Glutamatergic neuron (in vitro differentiated cells): Measurements from ENCODE around the gene NEO1. TPM values are rescaled to one million over a fixed set of nuclear protein-coding genes. Genes with fewer than 3 reads are reported as not detected.

Experiments
- DNase-seq: peaks from one replicate; pipeline ENCODE4 v3.0.0; 2022
- H3K27ac Mint-ChIP-seq: one replicate; pipeline ENCODE4 v1.8.0; 2020; ENCODE audit warnings: mild to moderate bottlenecking, mixed read lengths, inconsistent platforms; ENCODE audit not compliant: unreplicated experiment
- H3K27me3 Mint-ChIP-seq: one replicate; pipeline ENCODE4 v1.8.0; 2020; ENCODE audit warnings: mild to moderate bottlenecking, moderate library complexity, mixed read lengths, inconsistent platforms; ENCODE audit not compliant: unreplicated experiment
- H3K36me3 Mint-ChIP-seq: one replicate; pipeline ENCODE4 v1.8.0; 2020; ENCODE audit warnings: mild to moderate bottlenecking, mixed read lengths, inconsistent platforms; ENCODE audit not compliant: unreplicated experiment
- H3K4me1 Mint-ChIP-seq: one replicate; pipeline ENCODE4 v1.8.0; 2020; ENCODE audit warnings: mild to moderate bottlenecking, low read depth, mixed read lengths, inconsistent platforms; ENCODE audit not compliant: unreplicated experiment
- H3K4me3 Mint-ChIP-seq: one replicate; pipeline ENCODE4 v1.8.0; 2020; ENCODE audit warnings: mild to moderate bottlenecking, mixed read lengths, inconsistent platforms; ENCODE audit not compliant: unreplicated experiment
- H3K9me3 Mint-ChIP-seq: one replicate; pipeline ENCODE4 v1.8.0; 2020; ENCODE audit warnings: mild to moderate bottlenecking, moderate library complexity, mixed read lengths, inconsistent platforms; ENCODE audit not compliant: unreplicated experiment
- total RNA-seq: library from RNA; stranded (reverse); fragmentation: NEBNext Ultra II Directional; extraction: Animal tissue kit (Norgen Biotek cat#: 25700); gene quantifications from one replicate; pipeline ENCODE4 v1.2.1, GENCODE V29; 2021; ENCODE audit not compliant: unreplicated experiment
- TF ChIP-seq, protein P1 (sequence below): fragments of 200-600 bp; sonication (generic); IDR thresholded peaks from one replicate; pipeline ENCODE4 v1.5.0; 2021; ENCODE audit not compliant: partially characterized antibody, unreplicated experiment

NEO1 gene
- total RNA-seq, 1 donor from 2014 or later: 157 TPM

DNA sequence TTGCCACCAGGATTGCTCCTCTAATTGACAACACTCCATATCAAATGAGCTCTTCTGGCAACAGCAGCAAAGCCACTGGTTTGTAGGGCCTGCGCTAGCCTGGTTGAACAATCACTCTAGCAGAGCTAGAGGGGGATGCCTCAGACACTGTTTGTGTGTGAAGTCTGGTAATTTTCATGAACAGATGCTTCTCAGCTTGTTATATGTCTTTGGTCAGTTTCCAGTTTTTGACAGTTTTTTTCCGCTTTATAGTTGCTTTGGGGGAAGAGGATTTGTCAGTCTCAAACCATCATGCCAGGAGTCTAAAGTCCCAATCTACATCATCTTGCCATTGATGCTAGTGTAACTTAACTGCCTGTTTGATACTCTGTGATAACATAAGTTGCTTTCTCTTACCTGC lies 180.5 kb downstream of the NEO1 start:
- TF ChIP-seq, protein P1, sequence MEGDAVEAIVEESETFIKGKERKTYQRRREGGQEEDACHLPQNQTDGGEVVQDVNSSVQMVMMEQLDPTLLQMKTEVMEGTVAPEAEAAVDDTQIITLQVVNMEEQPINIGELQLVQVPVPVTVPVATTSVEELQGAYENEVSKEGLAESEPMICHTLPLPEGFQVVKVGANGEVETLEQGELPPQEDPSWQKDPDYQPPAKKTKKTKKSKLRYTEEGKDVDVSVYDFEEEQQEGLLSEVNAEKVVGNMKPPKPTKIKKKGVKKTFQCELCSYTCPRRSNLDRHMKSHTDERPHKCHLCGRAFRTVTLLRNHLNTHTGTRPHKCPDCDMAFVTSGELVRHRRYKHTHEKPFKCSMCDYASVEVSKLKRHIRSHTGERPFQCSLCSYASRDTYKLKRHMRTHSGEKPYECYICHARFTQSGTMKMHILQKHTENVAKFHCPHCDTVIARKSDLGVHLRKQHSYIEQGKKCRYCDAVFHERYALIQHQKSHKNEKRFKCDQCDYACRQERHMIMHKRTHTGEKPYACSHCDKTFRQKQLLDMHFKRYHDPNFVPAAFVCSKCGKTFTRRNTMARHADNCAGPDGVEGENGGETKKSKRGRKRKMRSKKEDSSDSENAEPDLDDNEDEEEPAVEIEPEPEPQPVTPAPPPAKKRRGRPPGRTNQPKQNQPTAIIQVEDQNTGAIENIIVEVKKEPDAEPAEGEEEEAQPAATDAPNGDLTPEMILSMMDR: no peak
- H3K27ac Mint-ChIP-seq: peak overlapping the region; percentile 34
- peaks cover 29% of the 10 kb centered on the region for H3K4me1 Mint-ChIP-seq
- H3K36me3 Mint-ChIP-seq: peaks cover 10% of the 10 kb centered on the region
- peaks cover 2% of the 10 kb centered on the region for H3K27me3 Mint-ChIP-seq
- peaks cover 1% of the 10 kb centered on the region for H3K9me3 Mint-ChIP-seq
- no peak for DNase-seq
- H3K4me3 Mint-ChIP-seq: no peak overlapping the region

DNA sequence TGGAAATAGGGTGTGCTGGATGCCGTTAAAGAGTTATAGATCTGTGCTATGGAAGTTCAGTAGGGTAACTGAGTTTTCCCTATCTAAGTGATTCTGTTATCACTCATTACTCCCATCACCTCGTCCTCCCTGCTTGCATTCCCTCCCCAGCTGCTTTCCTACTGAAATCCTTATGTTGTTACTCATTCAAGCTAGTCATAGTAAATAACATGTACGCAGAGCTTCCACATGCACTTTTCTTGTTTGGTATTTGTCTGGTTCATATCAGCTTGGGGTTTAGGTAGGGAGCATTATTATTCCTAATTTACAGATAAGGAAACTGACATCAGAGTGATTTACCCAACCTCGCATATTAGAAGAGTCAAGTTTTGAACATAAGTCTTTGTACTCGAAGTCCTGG lies 181.4 kb downstream of the NEO1 start:
- peaks cover 22% of the 10 kb centered on the region for H3K4me1 Mint-ChIP-seq
- TF ChIP-seq, protein P1: no peak
- H3K36me3 Mint-ChIP-seq: peaks cover 10% of the 10 kb centered on the region
- H3K27ac Mint-ChIP-seq: no peak overlapping the region
- no peak overlapping the region for H3K4me3 Mint-ChIP-seq
- peaks cover 2% of the 10 kb centered on the region for H3K27me3 Mint-ChIP-seq
- no peak for DNase-seq
- H3K9me3 Mint-ChIP-seq: peaks cover 1% of the 10 kb centered on the region

DNA sequence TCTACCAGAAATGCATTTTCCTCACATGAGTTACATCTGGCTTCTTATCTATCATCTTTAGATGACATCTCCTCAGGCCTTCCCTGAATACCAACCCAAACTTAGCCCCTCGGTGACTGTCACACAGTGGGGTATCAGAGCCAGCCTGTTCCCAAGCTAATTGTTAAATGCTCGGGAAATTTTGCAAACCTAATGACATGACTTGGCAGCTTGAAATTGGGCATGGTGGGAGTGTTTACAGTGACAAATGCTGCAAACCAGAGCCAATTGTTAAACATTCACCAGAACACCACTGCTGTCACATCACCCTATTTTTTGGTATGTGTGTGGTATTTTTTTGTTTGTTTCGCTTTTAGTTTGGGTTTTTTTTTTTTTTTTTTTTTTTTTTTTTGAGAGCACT lies 185.6 kb downstream of the NEO1 start:
- TF ChIP-seq, protein P1: no peak
- Mint-ChIP-seq H3K4me1 (peaks cover 12% of the 10 kb centered on the region), H3K4me3 (no peak overlapping the region), H3K36me3 (no peaks in the 10 kb centered on the region), H3K9me3 (no peaks in the 10 kb centered on the region), H3K27ac (no peak overlapping the region), H3K27me3 (no peaks in the 10 kb centered on the region)
- no peak for DNase-seq

DNA sequence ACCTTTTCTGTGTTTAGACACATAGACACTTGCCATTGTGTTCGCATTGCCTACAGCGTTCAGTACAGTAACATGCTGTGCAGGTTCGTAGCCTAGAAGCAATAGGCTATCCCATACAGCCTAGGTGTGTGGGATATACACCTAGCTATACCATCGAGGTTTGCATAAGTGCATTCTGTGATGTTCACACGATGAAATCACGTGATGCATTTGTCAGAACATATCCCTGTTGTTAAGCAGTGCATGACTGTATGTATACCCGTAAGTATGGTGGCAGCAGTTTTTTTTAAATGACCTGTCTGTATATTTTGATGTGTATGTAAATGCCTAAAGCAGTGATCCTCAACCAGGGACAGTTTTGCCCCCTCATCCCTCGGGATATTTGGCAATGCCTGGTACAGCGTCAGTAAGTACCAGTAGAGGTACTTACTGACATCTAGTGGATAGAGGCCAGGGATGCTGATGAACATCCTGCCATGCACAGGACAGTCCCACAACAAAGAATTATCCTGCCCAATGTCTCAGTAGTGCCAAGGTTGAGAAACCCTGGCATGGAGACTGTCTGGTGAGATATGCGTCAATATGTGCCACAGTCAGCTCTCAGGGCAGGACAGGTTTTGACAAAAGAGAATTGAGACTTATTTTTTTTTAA lies 187.4 kb downstream of the NEO1 start:
- Mint-ChIP-seq H3K9me3 (no peaks in the 10 kb centered on the region), H3K4me1 (no peaks in the 10 kb centered on the region), H3K4me3 (no peak overlapping the region), H3K27ac (no peak overlapping the region), H3K27me3 (no peaks in the 10 kb centered on the region), H3K36me3 (no peaks in the 10 kb centered on the region)
- peak; percentile 16 for DNase-seq
- TF ChIP-seq, protein P1: no peak

DNA sequence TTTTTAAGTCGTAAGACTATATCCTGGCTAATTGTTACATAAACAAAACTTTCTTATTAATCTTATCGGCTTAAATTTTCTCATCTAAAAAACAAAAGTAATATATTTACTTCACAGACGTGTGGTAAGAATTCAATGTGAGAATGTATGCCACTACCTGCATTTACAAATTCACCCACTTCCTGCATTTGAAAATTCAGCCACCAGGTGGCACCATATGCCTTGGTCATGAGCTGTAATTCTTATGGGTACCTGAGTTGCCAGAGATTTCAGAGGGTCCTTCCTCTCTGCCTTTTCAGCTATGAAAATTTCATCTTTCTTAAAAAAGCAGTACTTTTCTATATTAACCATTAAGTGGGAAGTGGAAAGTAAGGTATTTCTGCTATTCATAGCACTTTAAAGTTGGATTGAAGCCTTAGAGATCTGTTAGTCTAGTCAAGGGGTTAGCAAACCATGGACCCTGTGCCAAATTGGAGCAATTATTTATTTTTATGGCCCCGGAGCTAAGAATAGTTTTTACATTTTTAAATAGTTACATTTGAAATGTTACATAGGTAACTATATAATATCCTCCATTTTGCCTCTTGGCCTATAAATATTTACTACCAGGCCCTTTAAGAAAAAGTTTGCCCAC lies 188.7 kb downstream of the NEO1 start:
- no peak overlapping the region for H3K27ac Mint-ChIP-seq
- H3K9me3 Mint-ChIP-seq: no peaks in the 10 kb centered on the region
- TF ChIP-seq, protein P1: peak; percentile 79
- no peaks in the 10 kb centered on the region for H3K27me3 Mint-ChIP-seq
- no peaks in the 10 kb centered on the region for H3K36me3 Mint-ChIP-seq
- H3K4me1 Mint-ChIP-seq: no peaks in the 10 kb centered on the region
- H3K4me3 Mint-ChIP-seq: no peak overlapping the region
- DNase-seq: peak; percentile 80
